WERI-Rb-1 (cell line): Measurements from ENCODE around the gene EIF4A3.
A peak's percentile ranks its signal among the peaks of the same experiment; 100 is the strongest.

Experiments
- DNase-seq: peaks from one replicate; pipeline ENCODE4 v3.0.0-alpha.2; 2020
- H3K27ac ChIP-seq: fragments of 250-450 bp; sonication (Bioruptor Pico); 2 replicates; pipeline ENCODE4 v1.5.1; 2020; ENCODE audit warnings: mild to moderate bottlenecking, moderate library complexity
- H3K27me3 ChIP-seq: fragments of 250-450 bp; sonication (Bioruptor Pico); 2 replicates; pipeline ENCODE4 v1.5.1; 2021; ENCODE audit warnings: mild to moderate bottlenecking, low read depth, moderate library complexity; ENCODE audit not compliant: insufficient read depth, severe bottlenecking
- H3K36me3 ChIP-seq: fragments of 250-450 bp; sonication (Bioruptor Pico); 2 replicates; pipeline ENCODE4 v1.5.1; 2020; ENCODE audit warnings: mild to moderate bottlenecking, moderate library complexity
- H3K4me3 ChIP-seq: 2 replicates; pipeline ENCODE4 v1.5.1; 2011; ENCODE audit warnings: low read depth, mild to moderate bottlenecking, control low read depth, low read length
- H3K9me3 ChIP-seq: fragments of 250-450 bp; sonication (Bioruptor Pico); 2 replicates; pipeline ENCODE4 v1.5.1; 2021; ENCODE audit warnings: mild to moderate bottlenecking, moderate library complexity; ENCODE audit not compliant: severe bottlenecking
- TF ChIP-seq, protein P1 (sequence below): IDR thresholded peaks from 2 replicates; pipeline ENCODE4 v1.5.1; 2011; ENCODE audit warnings: low read depth, mild to moderate bottlenecking, control low read depth, inconsistent platforms, low read length

EIF4A3 gene

DNA sequence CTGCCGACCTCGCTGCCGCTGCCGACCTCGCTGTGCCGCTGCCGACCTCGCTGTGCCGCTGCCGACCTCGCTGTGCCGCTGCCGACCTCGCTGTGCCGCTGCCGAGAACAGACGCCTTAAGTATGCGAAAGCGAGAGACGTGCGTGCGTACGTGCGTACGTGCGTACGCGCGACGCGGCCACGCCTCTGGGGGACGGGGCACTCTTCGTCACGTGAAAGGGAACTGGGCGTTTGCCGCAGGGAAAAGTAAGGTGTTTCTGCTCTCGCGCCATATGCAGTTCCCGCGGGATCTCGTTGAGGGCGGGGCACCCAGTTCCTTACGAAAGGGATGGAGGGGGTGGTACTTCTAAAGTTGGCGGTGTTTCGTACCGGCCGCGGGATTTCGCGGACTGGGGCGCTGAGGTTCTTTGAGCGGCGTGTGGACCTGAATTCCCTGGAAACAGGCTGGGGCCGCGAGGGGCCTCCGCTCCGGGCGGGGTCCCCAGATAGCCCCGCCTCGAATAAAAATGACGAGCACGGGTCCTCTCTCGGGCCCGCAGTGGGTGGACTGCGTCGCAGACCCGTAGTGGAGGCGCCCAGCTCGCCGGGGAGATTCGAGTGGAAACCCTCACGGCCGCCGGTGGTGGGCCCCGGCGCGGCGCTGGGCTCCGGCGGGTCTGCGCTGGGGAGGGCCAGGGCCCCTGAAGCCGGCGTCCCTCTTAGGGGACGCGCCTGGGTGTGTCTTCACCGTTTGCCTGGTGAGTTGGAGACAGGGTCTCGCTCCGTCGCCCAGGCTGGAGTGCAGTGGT is at the start of gene EIF4A3:
TSS of gene EIF4A3 (minus strand) at position 94 of the 788 bp plus-strand sequence. CDS start 167 bp downstream, outside the sequence.
- peak within 1 kb of the TSS; percentile 94 for H3K27ac ChIP-seq
- TF ChIP-seq, protein P1, sequence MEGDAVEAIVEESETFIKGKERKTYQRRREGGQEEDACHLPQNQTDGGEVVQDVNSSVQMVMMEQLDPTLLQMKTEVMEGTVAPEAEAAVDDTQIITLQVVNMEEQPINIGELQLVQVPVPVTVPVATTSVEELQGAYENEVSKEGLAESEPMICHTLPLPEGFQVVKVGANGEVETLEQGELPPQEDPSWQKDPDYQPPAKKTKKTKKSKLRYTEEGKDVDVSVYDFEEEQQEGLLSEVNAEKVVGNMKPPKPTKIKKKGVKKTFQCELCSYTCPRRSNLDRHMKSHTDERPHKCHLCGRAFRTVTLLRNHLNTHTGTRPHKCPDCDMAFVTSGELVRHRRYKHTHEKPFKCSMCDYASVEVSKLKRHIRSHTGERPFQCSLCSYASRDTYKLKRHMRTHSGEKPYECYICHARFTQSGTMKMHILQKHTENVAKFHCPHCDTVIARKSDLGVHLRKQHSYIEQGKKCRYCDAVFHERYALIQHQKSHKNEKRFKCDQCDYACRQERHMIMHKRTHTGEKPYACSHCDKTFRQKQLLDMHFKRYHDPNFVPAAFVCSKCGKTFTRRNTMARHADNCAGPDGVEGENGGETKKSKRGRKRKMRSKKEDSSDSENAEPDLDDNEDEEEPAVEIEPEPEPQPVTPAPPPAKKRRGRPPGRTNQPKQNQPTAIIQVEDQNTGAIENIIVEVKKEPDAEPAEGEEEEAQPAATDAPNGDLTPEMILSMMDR, result no peak

DNA sequence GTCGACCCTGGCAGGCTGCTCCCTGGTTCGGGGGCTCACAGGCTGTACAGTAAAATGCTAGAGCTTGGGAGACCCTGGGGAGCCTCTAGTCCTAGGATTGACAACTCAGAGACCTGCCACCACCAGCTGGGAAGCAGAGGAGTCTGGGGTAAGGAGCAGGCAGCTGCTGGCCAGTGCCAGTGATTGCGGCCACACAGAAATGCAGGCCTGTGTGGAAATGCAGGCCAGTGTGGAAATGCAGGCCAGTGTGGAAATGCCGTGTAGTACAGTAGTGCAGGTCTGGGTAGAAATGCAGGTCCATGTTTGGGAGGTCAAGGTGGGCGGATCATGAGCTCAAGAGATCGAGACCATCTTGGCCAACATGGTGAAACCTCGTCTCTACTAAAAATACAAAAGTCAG is 49.7 kb upstream of the EIF4A3 start:
- Histone ChIP-seq H3K4me3 (no peak overlapping the region), H3K27ac (no peak overlapping the region), H3K36me3 (no peaks in the 10 kb centered on the region), H3K27me3 (no peaks in the 10 kb centered on the region), H3K9me3 (no peaks in the 10 kb centered on the region)
- DNase-seq, result no peak
- TF ChIP-seq, protein P1, result no peak

More for the DNA sequence above, at the start of gene EIF4A3:
- Histone ChIP-seq H3K27me3 (no peaks in the 10 kb centered on the region), H3K9me3 (peaks cover under 1% of the 10 kb centered on the region), H3K36me3 (peaks cover 40% of the 10 kb centered on the region), H3K4me3 (peak within 1 kb of the TSS; percentile 74)
- DNase-seq, result peak; percentile 100

DNA sequence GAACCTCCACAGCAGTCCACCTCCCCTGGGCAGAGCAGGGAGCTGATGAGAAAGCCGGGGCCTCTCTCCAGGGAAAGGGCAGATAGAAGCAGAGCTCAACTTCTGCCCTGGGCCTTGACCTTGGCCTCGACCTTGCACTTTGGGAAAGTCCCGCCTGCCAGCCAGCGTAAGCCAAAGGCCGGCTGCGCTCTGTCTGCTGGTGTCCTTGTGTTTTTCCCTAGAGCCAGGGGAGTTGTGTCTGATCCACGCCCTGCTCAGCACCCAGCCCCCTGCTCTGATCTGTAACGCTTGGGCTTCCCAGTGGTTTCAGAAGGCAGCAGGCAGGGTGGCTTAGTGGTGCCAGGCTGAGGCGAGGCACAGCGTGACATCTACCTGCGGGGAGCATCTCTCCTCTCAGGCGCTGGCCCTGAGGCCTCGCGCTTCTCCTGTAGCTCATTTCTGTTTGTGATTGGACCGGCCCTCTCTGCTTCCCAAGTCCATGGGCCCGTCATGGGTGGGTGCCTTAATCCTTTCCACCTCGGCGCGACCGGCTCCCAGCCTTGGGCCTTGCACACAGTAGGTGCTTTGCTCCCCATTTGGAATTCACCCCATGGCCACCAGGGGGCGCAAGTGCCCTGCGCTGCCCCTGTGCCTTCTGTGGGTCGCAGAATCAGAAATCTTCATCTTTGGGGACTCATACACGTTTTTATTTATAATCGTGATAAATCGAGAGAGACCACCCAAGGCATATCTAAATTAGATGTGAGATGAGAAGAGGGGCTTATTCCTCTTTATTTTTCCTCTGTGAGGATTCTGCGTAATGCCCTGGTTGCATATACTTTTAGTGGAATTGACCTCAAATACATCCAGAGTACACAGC is 49.0 kb upstream of the EIF4A3 start:
- TF ChIP-seq, protein P1, result peak; percentile 92
- DNase-seq, result peak; percentile 47

DNA sequence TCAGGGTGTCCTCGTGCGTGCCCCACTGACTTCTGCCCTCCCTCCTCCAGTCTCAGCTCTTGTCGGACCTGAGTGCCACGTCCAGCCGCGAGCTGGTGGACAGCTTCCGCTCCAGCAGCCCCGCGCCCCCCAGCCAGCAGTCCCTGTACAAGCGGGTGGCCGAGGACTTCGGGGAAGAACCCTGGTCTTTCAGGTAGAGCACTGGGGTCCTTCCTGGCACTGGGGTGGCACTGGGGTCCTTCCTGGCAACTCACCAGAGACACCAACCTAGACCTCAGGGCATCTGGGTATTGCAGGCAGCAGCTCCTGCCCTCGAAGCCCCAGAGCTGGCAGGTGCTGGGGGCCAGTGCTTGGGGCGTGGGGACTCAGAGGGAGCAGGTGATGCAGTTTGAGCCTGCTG is 48.2 kb upstream of the EIF4A3 start:
- no peak overlapping the region for H3K4me3 ChIP-seq
- H3K27me3 ChIP-seq, result no peaks in the 10 kb centered on the region
- H3K27ac ChIP-seq, result no peak overlapping the region
- TF ChIP-seq, protein P1, result no peak
- no peaks in the 10 kb centered on the region for H3K36me3 ChIP-seq
- no peaks in the 10 kb centered on the region for H3K9me3 ChIP-seq
- DNase-seq, result no peak

More for the DNA sequence above, 49.0 kb upstream of the EIF4A3 start:
- Histone ChIP-seq H3K27me3 (no peaks in the 10 kb centered on the region), H3K4me3 (no peak overlapping the region), H3K27ac (no peak overlapping the region), H3K9me3 (no peaks in the 10 kb centered on the region), H3K36me3 (no peaks in the 10 kb centered on the region)

DNA sequence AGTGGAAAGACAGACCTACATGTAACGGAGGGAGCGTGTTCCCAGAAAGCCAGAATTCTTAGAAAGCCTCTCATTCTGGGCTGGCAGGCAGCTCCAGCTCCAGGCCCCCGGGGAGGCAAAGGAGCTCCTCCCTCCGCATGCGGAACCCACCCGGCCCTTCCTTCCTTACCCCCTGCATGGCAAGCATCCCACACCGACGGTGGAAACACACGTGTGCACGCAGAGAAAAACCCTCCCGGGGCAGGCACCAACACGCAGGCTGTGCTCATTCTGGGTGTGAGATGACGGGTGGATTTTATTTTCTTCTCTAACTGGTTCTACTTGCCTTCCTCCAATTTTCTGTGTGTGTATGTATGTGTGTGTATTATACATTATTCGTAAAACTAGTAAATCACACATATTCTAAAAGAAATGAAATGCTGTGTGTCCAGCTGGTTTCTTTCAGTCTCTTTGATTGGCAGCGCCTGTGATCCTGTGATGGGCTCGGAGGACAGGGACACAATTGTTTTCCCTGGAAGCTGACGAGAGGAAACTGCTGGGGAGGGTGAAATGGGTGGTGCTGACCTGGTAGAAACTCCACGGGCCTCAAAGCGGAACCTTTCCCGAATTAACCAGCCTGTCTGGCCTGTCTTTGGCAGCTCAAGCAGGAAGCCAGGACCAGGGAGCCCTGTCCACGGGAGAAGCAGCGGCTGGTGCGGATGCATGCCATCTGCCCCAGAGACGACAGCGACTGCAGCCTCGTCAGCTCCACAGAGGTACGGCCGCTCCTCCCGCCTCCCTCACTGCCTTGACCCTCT is 45.1 kb upstream of the EIF4A3 start:
- Histone ChIP-seq H3K4me3 (no peak overlapping the region), H3K9me3 (no peaks in the 10 kb centered on the region), H3K27ac (no peak overlapping the region), H3K36me3 (no peaks in the 10 kb centered on the region), H3K27me3 (no peaks in the 10 kb centered on the region)
- TF ChIP-seq, protein P1, result no peak
- DNase-seq, result no peak
